ENCODE measurements around the gene HMGN3.

DNA sequence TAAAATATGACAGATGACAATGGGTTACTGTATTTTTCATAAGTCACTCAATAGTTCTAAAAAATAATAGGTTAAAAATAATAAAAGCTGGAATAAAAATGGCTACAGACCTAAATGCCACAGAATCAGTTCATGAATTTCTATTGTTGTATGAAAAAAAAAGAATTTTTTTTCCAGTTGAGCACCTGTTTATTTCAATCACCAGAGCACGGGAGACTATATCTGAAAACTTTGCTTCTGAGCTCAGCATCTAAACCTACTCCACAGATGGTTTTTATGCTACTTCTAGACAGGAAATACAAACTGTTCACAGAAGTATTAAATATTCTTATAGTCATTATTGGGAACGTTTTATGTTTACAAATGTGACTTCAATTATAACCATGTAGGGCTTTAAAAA is 50.4 kb downstream of the HMGN3 start:
- TF ChIP-seq, protein P1, sequence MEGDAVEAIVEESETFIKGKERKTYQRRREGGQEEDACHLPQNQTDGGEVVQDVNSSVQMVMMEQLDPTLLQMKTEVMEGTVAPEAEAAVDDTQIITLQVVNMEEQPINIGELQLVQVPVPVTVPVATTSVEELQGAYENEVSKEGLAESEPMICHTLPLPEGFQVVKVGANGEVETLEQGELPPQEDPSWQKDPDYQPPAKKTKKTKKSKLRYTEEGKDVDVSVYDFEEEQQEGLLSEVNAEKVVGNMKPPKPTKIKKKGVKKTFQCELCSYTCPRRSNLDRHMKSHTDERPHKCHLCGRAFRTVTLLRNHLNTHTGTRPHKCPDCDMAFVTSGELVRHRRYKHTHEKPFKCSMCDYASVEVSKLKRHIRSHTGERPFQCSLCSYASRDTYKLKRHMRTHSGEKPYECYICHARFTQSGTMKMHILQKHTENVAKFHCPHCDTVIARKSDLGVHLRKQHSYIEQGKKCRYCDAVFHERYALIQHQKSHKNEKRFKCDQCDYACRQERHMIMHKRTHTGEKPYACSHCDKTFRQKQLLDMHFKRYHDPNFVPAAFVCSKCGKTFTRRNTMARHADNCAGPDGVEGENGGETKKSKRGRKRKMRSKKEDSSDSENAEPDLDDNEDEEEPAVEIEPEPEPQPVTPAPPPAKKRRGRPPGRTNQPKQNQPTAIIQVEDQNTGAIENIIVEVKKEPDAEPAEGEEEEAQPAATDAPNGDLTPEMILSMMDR (IDR thresholded peaks at IDR 0.05) = no peak
- TF ChIP-seq POLR2A (IDR thresholded peaks at IDR 0.05) = no peak
- TF ChIP-seq POLR2AphosphoS5 (IDR thresholded peaks at IDR 0.05) = no peak
